HCT116 (cell line): ENCODE measurements around the gene CTTNBP2.

Source experiments
- CEBPB ChIP-seq: IDR thresholded peaks from 2 replicates; pipeline ENCODE4 v1.6.1; 2012; ENCODE audit warnings: low read depth
- EGR1 ChIP-seq: IDR thresholded peaks from 2 replicates; pipeline ENCODE4 v1.6.1; 2012; ENCODE audit warnings: low read depth
- EZH2 ChIP-seq: fragments of 200-600 bp; sonication (generic); IDR thresholded peaks from 2 replicates; pipeline ENCODE4 v1.6.1; 2017; ENCODE audit warnings: antibody characterized with exemption, mixed run types
- EZH2phosphoT487 ChIP-seq: fragments of 200-600 bp; IDR thresholded peaks from 2 replicates; pipeline ENCODE4 v1.6.1; 2018; ENCODE audit warnings: antibody characterized with exemption, borderline replicate concordance
- FOSL1 ChIP-seq: IDR thresholded peaks from 2 replicates; pipeline ENCODE4 v1.6.1; 2012; ENCODE audit warnings: low read depth
- POLR2A ChIP-seq: IDR thresholded peaks from 2 replicates; pipeline ENCODE4 v1.7.0; 2011; ENCODE audit warnings: borderline replicate concordance; ENCODE audit not compliant: insufficient read depth, insufficient read length; ENCODE audit errors: extremely low read depth
- POLR2AphosphoS5 ChIP-seq: IDR thresholded peaks from 2 replicates; pipeline ENCODE4 v1.6.1; 2011; ENCODE audit warnings: mild to moderate bottlenecking, low read depth, low read length, moderate library complexity
- RAD21 ChIP-seq: IDR thresholded peaks from 2 replicates; pipeline ENCODE4 v1.6.1; 2012; ENCODE audit warnings: low read depth, mild to moderate bottlenecking
- SP1 ChIP-seq: IDR thresholded peaks from 2 replicates; pipeline ENCODE4 v1.6.1; 2012; ENCODE audit warnings: low read depth
- YY1 ChIP-seq: IDR thresholded peaks from 2 replicates; pipeline ENCODE4 v1.6.1; 2011; ENCODE audit warnings: low read length, low read depth, moderate library complexity, mild to moderate bottlenecking; ENCODE audit not compliant: insufficient replicate concordance; ENCODE audit errors: extremely low read depth
- TF ChIP-seq, protein P1 (sequence below), 3 experiments: fragments of 200-600 bp in 1 of 3; sonication (generic) in 1 of 3; IDR thresholded peaks in 2 of 3; conservative IDR thresholded peaks in 1 of 3; 2 replicates each; pipeline ENCODE4 v1.5.1; 2012 to 2017; ENCODE audit warnings: low read depth in 2 of 3, low read length in 2 of 3, antibody characterized with exemption in 1 of 3, borderline replicate concordance in 1 of 3, control low read depth in 1 of 3, mild to moderate bottlenecking in 1 of 3, mixed read lengths in 1 of 3, mixed run types in 1 of 3, moderate library complexity in 1 of 3; ENCODE audit not compliant: insufficient read depth in 1 of 3
- TF ChIP-seq, protein P2 (sequence below): IDR thresholded peaks from 2 replicates; pipeline ENCODE4 v1.6.1; 2012

DNA sequence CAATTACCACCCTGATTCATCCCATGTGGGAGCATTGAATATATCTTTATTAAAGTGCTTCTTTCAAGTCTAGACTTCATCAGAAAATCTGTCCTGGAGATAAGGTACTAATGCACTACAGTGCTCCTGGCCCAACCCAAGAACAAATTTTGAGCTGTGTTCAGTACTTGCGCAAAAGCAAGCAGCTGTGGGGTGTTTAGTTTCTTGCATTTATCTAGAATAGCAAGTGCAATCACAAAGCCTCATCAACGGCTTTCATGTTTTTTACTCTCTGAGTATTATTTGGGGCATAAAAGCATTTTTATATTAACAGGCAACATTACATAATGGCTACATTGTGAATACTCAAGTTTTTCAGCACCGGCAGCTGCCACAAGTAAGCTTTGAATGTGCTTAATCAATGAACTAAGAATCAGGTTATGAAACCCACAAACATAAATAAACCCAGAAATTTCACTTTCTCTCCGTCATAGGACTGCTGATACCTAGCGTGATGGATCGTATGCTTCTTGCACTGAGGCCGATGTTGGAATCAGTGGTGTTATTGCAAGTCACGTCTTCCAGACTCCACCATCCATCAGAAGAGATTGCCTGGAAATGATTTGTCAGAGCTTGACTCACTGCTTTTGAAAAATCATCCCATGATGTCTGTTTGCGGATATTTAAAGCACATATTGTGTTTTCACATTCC, 113.1 kb downstream of the CTTNBP2 start:
- TF ChIP-seq, protein P1, sequence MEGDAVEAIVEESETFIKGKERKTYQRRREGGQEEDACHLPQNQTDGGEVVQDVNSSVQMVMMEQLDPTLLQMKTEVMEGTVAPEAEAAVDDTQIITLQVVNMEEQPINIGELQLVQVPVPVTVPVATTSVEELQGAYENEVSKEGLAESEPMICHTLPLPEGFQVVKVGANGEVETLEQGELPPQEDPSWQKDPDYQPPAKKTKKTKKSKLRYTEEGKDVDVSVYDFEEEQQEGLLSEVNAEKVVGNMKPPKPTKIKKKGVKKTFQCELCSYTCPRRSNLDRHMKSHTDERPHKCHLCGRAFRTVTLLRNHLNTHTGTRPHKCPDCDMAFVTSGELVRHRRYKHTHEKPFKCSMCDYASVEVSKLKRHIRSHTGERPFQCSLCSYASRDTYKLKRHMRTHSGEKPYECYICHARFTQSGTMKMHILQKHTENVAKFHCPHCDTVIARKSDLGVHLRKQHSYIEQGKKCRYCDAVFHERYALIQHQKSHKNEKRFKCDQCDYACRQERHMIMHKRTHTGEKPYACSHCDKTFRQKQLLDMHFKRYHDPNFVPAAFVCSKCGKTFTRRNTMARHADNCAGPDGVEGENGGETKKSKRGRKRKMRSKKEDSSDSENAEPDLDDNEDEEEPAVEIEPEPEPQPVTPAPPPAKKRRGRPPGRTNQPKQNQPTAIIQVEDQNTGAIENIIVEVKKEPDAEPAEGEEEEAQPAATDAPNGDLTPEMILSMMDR (IDR thresholded peaks at IDR 0.05 in 2 of 3, conservative IDR thresholded peaks at IDR 0.05 in 1 of 3; ENCODE audit: borderline replicate concordance in 1 of 3, insufficient read depth in 1 of 3, low read depth in 2 of 3, low read length in 2 of 3), result no peak
- no peak for TF ChIP-seq POLR2A
- no peak for TF ChIP-seq POLR2AphosphoS5
- TF ChIP-seq EZH2phosphoT487, result no peak
- no peak for TF ChIP-seq EZH2
- no peak for TF ChIP-seq RAD21
- TF ChIP-seq, protein P2, sequence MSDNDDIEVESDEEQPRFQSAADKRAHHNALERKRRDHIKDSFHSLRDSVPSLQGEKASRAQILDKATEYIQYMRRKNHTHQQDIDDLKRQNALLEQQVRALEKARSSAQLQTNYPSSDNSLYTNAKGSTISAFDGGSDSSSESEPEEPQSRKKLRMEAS, result no peak
- no peak for TF ChIP-seq FOSL1
- TF ChIP-seq EGR1, result no peak
- TF ChIP-seq SP1, result no peak
- no peak for TF ChIP-seq CEBPB
- no peak for TF ChIP-seq YY1
